DND-41 (cell line): ENCODE results near the gene SLC44A1.

Experiments used
- ATAC-seq: fragments of 200-7000 bp; cut with Tn5 transposase; 3 replicates; pipeline ENCODE4 v1.9.1; 2021; ENCODE audit warnings: low read depth; ENCODE audit not compliant: insufficient read depth
- DNase-seq: peaks from one replicate; pipeline ENCODE4 v3.0.0-alpha.2; 2020
- H2AFZ ChIP-seq: 2 replicates; pipeline ENCODE4 v1.6.0; 2012; ENCODE audit warnings: low read depth, low read length
- H3K27ac ChIP-seq: 2 replicates; pipeline ENCODE4 v1.5.1; 2012; ENCODE audit warnings: low read length, inconsistent platforms
- H3K27me3 ChIP-seq: fragments of 200-600 bp; sonication (generic); 2 replicates; pipeline ENCODE4 v1.6.0; 2012; ENCODE audit warnings: low read length, mild to moderate bottlenecking, inconsistent platforms; ENCODE audit not compliant: insufficient read depth, poor library complexity
- H3K36me3 ChIP-seq: 2 replicates; pipeline ENCODE4 v1.5.1; 2012; ENCODE audit warnings: low read length, inconsistent platforms; ENCODE audit not compliant: insufficient read depth
- H3K4me1 ChIP-seq: 2 replicates; pipeline ENCODE4 v1.5.1; 2012; ENCODE audit warnings: mild to moderate bottlenecking, low read length; ENCODE audit not compliant: insufficient read depth
- H3K4me2 ChIP-seq: 2 replicates; pipeline ENCODE4 v1.6.0; 2012; ENCODE audit warnings: mild to moderate bottlenecking, moderate library complexity, low read length, inconsistent platforms; ENCODE audit not compliant: insufficient read depth
- H3K4me3 ChIP-seq, 2 experiments: fragments of 200-600 bp in 1 of 2; shearing (Covaris generic) in 1 of 2; 2 replicates each; pipeline ENCODE4 v1.5.1; 2012 to 2016; ENCODE audit warnings: inconsistent platforms in 2 of 2, low read length in 2 of 2, mild to moderate bottlenecking in 2 of 2, low read depth in 1 of 2, moderate library complexity in 1 of 2
- H3K79me2 ChIP-seq: 2 replicates; pipeline ENCODE4 v1.6.0; 2012; ENCODE audit warnings: low read length, inconsistent platforms; ENCODE audit not compliant: insufficient read depth
- H3K9ac ChIP-seq: 2 replicates; pipeline ENCODE4 v1.6.0; 2012; ENCODE audit warnings: low read depth, mild to moderate bottlenecking, inconsistent platforms, low read length, moderate library complexity
- H3K9me3 ChIP-seq: 2 replicates; pipeline ENCODE4 v1.5.1; 2012; ENCODE audit warnings: low read length, moderate library complexity, mild to moderate bottlenecking, inconsistent platforms; ENCODE audit not compliant: insufficient read depth, severe bottlenecking
- H4K20me1 ChIP-seq: 2 replicates; pipeline ENCODE4 v1.6.0; 2012; ENCODE audit warnings: low read length; ENCODE audit not compliant: insufficient read depth
- CTCF ChIP-seq: IDR thresholded peaks from 2 replicates; pipeline ENCODE4 v1.5.1; 2012; ENCODE audit warnings: borderline replicate concordance, low read length, moderate library complexity, mild to moderate bottlenecking; ENCODE audit not compliant: poor library complexity, severe bottlenecking; ENCODE audit errors: extremely low read depth
- EZH2 ChIP-seq: IDR thresholded peaks from 3 replicates; pipeline ENCODE4 v1.6.1; 2012; ENCODE audit warnings: borderline replicate concordance, low read depth, mild to moderate bottlenecking, moderate library complexity, low read length, inconsistent platforms; ENCODE audit not compliant: severe bottlenecking

SLC44A1 gene

GRCh38 chr9:105198865-105199264, 45.6 kb upstream of the SLC44A1 start:
- Histone ChIP-seq H3K4me2 (no peak overlapping the region), H3K4me3 (no peak overlapping the region), H3K79me2 (no peaks in the 10 kb centered on the region), H3K9ac (no peak overlapping the region), H3K27me3 (no peaks in the 10 kb centered on the region), H3K9me3 (no peaks in the 10 kb centered on the region), H3K27ac (no peak overlapping the region), H3K36me3 (no peaks in the 10 kb centered on the region), H4K20me1 (no peaks in the 10 kb centered on the region), H2AFZ (no peak overlapping the region), H3K4me1 (no peaks in the 10 kb centered on the region)
- DNase-seq: no peak
- no peak for ATAC-seq
- no peak for TF ChIP-seq CTCF
- TF ChIP-seq EZH2: no peak

- no peak overlapping the region for H3K4me2 ChIP-seq
- H3K27me3 ChIP-seq: no peaks in the 10 kb centered on the region
- no peak overlapping the region for H3K9ac ChIP-seq
- no peaks in the 10 kb centered on the region for H3K79me2 ChIP-seq
- H3K9me3 ChIP-seq: no peaks in the 10 kb centered on the region
- H3K4me3 ChIP-seq: no peak overlapping the region
- ATAC-seq (no peak), DNase-seq (no peak)
- H3K36me3 ChIP-seq: no peaks in the 10 kb centered on the region
- H2AFZ ChIP-seq: no peak overlapping the region
- H4K20me1 ChIP-seq: no peaks in the 10 kb centered on the region
- no peaks in the 10 kb centered on the region for H3K4me1 ChIP-seq
- TF ChIP-seq EZH2 (no peak), CTCF (no peak)
- H3K27ac ChIP-seq: no peak overlapping the region
Observed at GRCh38 chr9:105204416-105204815, 40.0 kb upstream of the SLC44A1 start.

GRCh38 chr9:105205787-105206495, 38.5 kb upstream of the SLC44A1 start:
- no peak overlapping the region for H3K4me3 ChIP-seq
- H3K9me3 ChIP-seq: no peaks in the 10 kb centered on the region
- no peak overlapping the region for H2AFZ ChIP-seq
- no peak overlapping the region for H3K27ac ChIP-seq
- no peaks in the 10 kb centered on the region for H3K27me3 ChIP-seq
- TF ChIP-seq CTCF: no peak
- no peak for TF ChIP-seq EZH2
- no peaks in the 10 kb centered on the region for H3K4me1 ChIP-seq
- DNase-seq: no peak
- no peak for ATAC-seq
- no peaks in the 10 kb centered on the region for H3K79me2 ChIP-seq
- H3K36me3 ChIP-seq: no peaks in the 10 kb centered on the region
- H3K9ac ChIP-seq: no peak overlapping the region
- no peak overlapping the region for H3K4me2 ChIP-seq
- no peaks in the 10 kb centered on the region for H4K20me1 ChIP-seq
